NCI-H460 (cell line): ENCODE results near the gene OR2H1. TPM values are rescaled to one million over a fixed set of nuclear protein-coding genes. Genes with fewer than 3 reads are reported as not detected.

ENCODE experiments used
- DNase-seq: peaks from one replicate; pipeline ENCODE4 v3.0.0-alpha.2; 2016; ENCODE audit warnings: low read depth; ENCODE audit errors: extremely low read depth
- total RNA-seq: library from RNA; depleted of rRNA; stranded (reverse); fragments of >200 nt; shearing (Covaris generic); gene quantifications from 2 replicates; pipeline ENCODE4 v1.2.3, GENCODE V29; 2014

OR2H1 gene
- total RNA-seq, 1 experiment from 2014 or later: not detected

DNA sequence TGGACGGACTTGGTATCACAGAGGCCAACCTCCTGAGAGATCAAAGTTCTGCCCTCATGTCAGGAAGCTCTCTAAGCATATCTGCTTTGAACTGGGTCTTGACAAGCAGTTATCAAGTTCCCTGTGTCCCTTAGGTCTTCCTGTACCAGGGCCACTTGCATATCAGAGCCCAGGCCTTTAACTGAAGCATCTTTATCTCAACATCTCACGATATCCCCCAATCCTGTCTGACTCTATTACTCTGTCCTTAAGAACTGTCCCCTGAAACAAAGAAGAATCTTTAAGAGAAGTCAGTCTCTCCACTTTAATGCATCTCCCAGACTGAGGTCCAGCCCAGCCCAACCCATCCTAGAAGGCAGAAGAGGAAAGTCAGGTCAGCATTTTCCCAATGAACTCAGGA, 22.6 kb downstream of the OR2H1 start:
- DNase-seq: no peak

DNA sequence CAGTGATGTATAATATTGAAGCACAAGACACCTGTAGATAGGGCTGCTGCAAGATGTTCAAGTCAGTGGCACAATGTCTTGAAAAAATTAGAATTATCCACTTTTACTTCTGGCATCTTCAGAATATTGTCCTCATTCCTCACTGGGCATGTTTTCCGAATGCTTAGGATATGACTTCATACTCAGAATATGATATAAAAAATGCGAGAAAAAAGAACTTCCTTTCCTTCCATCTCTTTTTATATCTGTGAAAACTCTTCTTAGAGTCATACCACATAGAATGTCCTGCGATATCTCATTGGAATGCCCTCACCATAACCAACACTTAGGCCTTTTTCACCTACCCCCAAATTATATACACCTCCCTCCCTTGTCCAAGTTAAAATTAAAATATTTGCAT, 26.2 kb downstream of the OR2H1 start:
- DNase-seq: no peak

DNA sequence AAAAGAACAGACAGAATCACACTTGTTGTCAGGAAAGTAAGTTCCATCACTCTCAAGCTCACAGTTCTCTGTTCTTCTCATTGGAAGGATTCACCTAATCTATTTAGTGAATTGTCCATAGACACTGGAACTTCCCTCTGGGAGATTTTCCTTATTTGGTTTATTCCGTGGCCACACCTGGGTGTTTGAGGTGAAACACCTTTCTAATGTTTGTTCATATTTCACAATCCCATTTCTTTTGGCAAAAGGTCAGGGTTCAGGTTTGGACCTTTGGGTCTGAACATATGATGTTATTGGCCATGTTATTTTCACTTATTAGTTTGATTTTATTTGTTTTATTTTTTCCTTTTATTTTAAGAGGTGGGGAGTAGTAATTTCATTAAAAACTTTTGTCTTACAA, 26.8 kb downstream of the OR2H1 start:
- DNase-seq: no peak

- DNase-seq: no peak
Measured at GRCh38 chr6:29486577-29486976, 29.6 kb downstream of the OR2H1 start.

DNA sequence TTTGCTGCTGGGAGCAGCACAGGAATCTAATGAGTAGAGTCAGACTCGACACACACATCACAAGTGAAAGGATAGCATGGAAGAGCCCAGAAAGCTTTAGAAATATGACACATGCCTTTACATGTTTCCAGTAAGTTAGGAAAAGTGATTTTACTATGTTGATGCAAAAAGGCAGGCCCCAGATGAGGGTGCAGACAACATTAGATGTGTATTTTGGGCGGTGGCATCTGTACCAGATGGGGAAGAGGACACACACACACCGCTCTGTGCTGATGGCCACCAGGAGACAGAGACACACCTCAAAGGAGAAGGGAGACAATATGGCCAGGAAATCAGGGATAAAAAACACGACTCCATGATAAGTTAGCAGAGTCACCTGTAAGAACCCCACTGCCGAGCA, 30.2 kb downstream of the OR2H1 start:
- DNase-seq: no peak

DNA sequence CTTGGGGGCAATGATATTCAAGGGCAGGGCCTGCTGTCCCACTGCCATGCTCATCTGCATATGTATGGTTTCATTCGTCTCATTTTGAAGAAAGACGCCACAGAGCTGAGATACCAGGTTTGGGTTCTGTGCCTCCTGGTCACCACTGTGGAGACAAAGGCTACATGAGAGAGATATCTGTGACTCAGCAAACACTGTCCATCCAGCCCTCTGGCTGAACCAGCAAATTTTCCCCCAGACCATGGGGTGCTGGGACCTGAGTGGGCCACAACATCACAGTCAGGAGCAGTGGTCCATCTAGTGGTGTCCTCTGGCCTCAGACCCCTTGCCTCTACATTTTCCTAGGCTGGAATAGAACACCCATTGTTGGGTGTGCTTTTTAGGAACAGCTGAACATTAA, 30.7 kb downstream of the OR2H1 start, which contains the start of gene MAS1L:
MAS1L (minus strand) TSS at position 297 of the 400 bp plus-strand sequence; CDS start at position 243, 54 bp downstream.
- no peak for DNase-seq

DNA sequence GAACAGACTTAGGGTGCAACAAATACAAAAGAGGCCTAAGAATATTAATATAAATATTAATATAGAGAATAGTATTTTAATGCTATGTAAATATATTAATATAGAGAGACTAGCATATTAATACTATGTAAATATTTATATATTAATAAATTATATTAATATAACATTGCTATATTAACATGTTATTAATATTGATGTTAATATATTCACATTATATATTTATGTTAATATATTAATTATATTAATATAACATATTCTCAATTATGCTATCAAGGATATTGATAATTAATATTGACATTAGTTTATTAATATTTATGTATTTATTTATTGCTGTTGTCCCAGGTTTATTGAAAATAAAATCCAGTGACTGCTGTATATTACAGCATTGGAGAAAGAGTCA, 31.9 kb downstream of the OR2H1 start:
- no peak for DNase-seq

- no peak for DNase-seq
Measured at GRCh38 chr6:29489286-29489685, 32.3 kb downstream of the OR2H1 start.

DNA sequence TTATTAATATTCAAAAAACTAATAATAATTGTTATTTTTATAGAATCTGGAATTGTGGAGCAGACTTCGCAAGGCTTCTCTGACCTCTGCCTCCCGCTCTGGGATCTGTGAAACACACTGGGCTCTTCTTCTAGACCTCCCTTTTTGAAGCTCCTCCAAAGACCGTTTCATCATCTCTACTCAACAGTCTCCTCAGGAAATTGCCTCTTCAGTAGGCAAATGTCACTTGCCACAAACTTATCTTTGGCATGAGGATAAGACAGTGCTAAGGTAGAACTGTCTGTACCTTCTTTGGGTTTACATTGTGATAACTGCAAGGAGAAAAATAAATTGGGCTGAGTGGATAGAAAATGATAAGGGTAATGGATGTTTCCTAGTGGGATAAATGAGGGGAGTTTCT, 33.1 kb downstream of the OR2H1 start:
- DNase-seq: no peak

- DNase-seq: no peak
Measured at GRCh38 chr6:29490552-29490951, 33.6 kb downstream of the OR2H1 start.

GRCh38 chr6:29491574-29491973, 34.6 kb downstream of the OR2H1 start:
- DNase-seq: no peak

DNA sequence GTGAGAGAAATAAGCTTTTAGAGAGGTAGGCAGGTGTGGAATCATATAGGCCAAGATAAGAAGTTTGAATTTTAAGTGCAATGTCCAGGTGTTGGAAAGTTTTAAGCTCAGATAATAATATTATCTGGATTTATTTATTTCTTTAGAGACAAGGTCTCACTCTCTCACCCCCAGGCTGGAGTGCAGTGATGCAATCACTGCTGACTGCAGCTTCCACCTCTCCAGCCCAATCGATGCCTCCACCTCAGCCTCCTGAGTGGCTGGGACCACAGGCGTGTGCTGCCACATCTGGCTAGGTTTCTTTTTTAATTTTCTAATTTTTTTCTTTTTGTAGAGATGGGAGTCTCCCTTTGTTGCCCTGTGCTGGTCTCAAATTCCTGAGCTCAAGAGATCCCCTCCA, 36.3 kb downstream of the OR2H1 start:
- no peak for DNase-seq

- no peak for DNase-seq
Measured at GRCh38 chr6:29494131-29494530, 37.2 kb downstream of the OR2H1 start.

GRCh38 chr6:29495571-29495970, 38.6 kb downstream of the OR2H1 start:
- no peak for DNase-seq

DNA sequence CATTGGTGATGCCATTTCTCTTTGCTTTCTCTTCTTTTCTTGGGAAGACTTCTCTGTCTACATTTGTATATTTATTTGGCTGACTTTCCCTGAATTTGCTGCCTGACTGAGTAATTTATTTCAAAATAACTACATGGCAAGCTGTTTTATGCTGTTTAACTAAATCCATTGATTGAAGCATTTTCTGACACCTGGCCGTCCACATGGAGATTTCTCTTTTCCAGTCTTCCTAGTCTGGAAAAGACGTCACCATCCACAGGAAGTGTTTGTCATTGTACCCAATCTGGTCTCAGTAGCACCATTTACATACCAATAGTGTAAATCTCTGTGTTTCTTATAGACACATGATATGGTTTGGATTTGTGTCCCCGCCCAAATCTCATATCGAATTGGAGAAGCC, 40.0 kb downstream of the OR2H1 start:
- DNase-seq: no peak

- no peak for DNase-seq
Measured at GRCh38 chr6:29499704-29500103, 42.7 kb downstream of the OR2H1 start.

- DNase-seq: no peak
Measured at GRCh38 chr6:29500594-29500993, 43.6 kb downstream of the OR2H1 start.

GRCh38 chr6:29501106-29501505, 44.2 kb downstream of the OR2H1 start:
- DNase-seq: no peak

- DNase-seq: no peak
Measured at GRCh38 chr6:29502181-29502580, 45.2 kb downstream of the OR2H1 start.

GRCh38 chr6:29502597-29502996, 45.6 kb downstream of the OR2H1 start:
- DNase-seq: no peak

GRCh38 chr6:29504961-29505360, 48.0 kb downstream of the OR2H1 start:
- no peak for DNase-seq

- DNase-seq: no peak
Measured at GRCh38 chr6:29505808-29506207, 48.9 kb downstream of the OR2H1 start.

DNA sequence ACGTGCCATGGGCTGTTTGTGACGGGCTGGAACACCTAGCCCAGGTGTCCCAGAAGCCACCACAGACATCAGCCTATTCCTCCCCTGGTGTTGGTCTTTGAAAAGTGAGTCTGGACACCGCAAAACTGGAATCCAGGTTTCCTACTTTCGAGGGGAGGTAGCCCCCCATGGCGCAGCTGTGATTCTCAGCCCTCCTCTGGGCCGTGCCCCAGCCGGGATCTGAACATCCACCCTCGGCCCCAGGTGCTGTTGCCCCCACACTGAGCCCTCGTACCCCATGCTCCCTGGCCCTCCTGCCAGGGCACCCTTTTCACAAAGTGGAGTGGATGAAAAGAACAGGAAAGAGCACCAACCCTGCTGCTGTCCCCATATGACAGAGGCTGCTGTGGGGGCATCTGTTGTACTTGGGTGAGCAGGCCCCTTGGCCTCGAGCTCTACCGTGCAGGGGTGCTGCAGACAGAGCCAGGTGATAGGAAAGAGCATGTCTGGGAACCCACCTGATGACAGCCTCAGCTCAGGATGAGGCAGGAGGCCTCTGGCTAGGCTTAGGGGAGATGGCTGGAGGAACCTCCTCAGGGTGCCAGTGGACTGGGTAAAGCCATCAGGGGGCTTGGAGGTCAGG, 49.6 kb downstream of the OR2H1 start:
- DNase-seq: no peak
